Ecto neural progenitor cell (in vitro differentiated cells): ENCODE measurements around the gene CXCL8.
"Not testable (repeated sequence)": the region's sequence is repeated elsewhere in the genome, so short reads cannot be mapped to it uniquely, and the experiment has no call there.

Experiments
- DNase-seq: peaks from one replicate; pipeline ENCODE4 v3.0.0-alpha.2; 2018; ENCODE audit warnings: low spot score

Gene CXCL8

GRCh38 chr4:73740353-73740778, at the start of gene CXCL8:
TSS of gene CXCL8 (plus strand) at chr4:73740569. CDS start at chr4:73740659, 90 bp downstream.
- no peak for DNase-seq

GRCh38 chr4:73691201-73691600, 49.2 kb upstream of the CXCL8 start:
- not testable (repeated sequence) for DNase-seq

- no peak for DNase-seq
Observed at GRCh38 chr4:73691759-73692158, 48.6 kb upstream of the CXCL8 start.

GRCh38 chr4:73692254-73692653, 48.1 kb upstream of the CXCL8 start:
- no peak for DNase-seq

- no peak for DNase-seq
Observed at GRCh38 chr4:73692701-73693100, 47.7 kb upstream of the CXCL8 start.

GRCh38 chr4:73693811-73694210, 46.6 kb upstream of the CXCL8 start:
- DNase-seq: no peak

- DNase-seq: no peak
Observed at GRCh38 chr4:73698217-73698616, 42.2 kb upstream of the CXCL8 start.

GRCh38 chr4:73701116-73701515, 39.3 kb upstream of the CXCL8 start:
- DNase-seq: no peak

- DNase-seq: no peak
Observed at GRCh38 chr4:73702796-73703287, 37.5 kb upstream of the CXCL8 start.

GRCh38 chr4:73703320-73703719, 37.0 kb upstream of the CXCL8 start:
- DNase-seq: no peak

- DNase-seq: no peak
Observed at GRCh38 chr4:73704314-73705055, 35.9 kb upstream of the CXCL8 start.

- DNase-seq: no peak
Observed at GRCh38 chr4:73705056-73705432, 35.3 kb upstream of the CXCL8 start.

- no peak for DNase-seq
Observed at GRCh38 chr4:73705721-73706120, 34.6 kb upstream of the CXCL8 start.

GRCh38 chr4:73706811-73707210, 33.6 kb upstream of the CXCL8 start:
- DNase-seq: no peak

- DNase-seq: no peak
Observed at GRCh38 chr4:73707269-73707875, 33.0 kb upstream of the CXCL8 start.

- no peak for DNase-seq
Observed at GRCh38 chr4:73707918-73708577, 32.3 kb upstream of the CXCL8 start.

- no peak for DNase-seq
Observed at GRCh38 chr4:73709451-73710033, 30.8 kb upstream of the CXCL8 start.

GRCh38 chr4:73710094-73710493, 30.3 kb upstream of the CXCL8 start:
- no peak for DNase-seq

GRCh38 chr4:73711989-73712388, 28.4 kb upstream of the CXCL8 start:
- DNase-seq: no peak

- DNase-seq: no peak
Observed at GRCh38 chr4:73713650-73714049, 26.7 kb upstream of the CXCL8 start.

GRCh38 chr4:73714647-73715046, 25.7 kb upstream of the CXCL8 start:
- no peak for DNase-seq

- no peak for DNase-seq
Observed at GRCh38 chr4:73715659-73716058, 24.7 kb upstream of the CXCL8 start.
